SK-N-SH treated with all-trans-retinoic acid at 6 μM for 48 hours (cell line): ENCODE measurements around the gene CD19.

Experiments
- CSDC2 ChIP-seq: fragments of 250-450 bp; sonication (Bioruptor Pico); IDR thresholded peaks from 2 replicates; pipeline ENCODE4 v1.5.0; 2020; ENCODE audit warnings: mild to moderate bottlenecking, moderate library complexity
- CSRNP3 ChIP-seq: fragments of 250-450 bp; sonication (Bioruptor Pico); IDR thresholded peaks from 2 replicates; pipeline ENCODE4 v1.5.1; 2021; ENCODE audit warnings: mild to moderate bottlenecking, moderate library complexity
- ESRRG ChIP-seq: fragments of 250-450 bp; sonication (Bioruptor Pico); IDR thresholded peaks from 2 replicates; pipeline ENCODE4 v1.6.1; 2021; ENCODE audit warnings: mild to moderate bottlenecking
- GLIS3 ChIP-seq: fragments of 250-450 bp; sonication (Bioruptor Pico); IDR thresholded peaks from 2 replicates; pipeline ENCODE4 v1.5.0; 2020; ENCODE audit warnings: mild to moderate bottlenecking, moderate library complexity
- PPARA ChIP-seq: fragments of 250-450 bp; sonication (Bioruptor Pico); IDR thresholded peaks from 2 replicates; pipeline ENCODE4 v1.5.0; 2020; ENCODE audit warnings: mild to moderate bottlenecking, borderline replicate concordance
- RARB ChIP-seq: fragments of 250-450 bp; sonication (Bioruptor Pico); IDR thresholded peaks from 2 replicates; pipeline ENCODE4 v1.8.0; 2021; ENCODE audit warnings: mild to moderate bottlenecking, moderate library complexity
- ZC3H10 ChIP-seq: fragments of 250-450 bp; sonication (Bioruptor Pico); IDR thresholded peaks from 2 replicates; pipeline ENCODE4 v1.5.1; 2021; ENCODE audit warnings: mild to moderate bottlenecking, moderate library complexity
- ZFP3 ChIP-seq: fragments of 250-450 bp; sonication (Bioruptor Pico); IDR thresholded peaks from 2 replicates; pipeline ENCODE4 v1.5.0; 2020; ENCODE audit warnings: mild to moderate bottlenecking, moderate library complexity
- ZNF565 ChIP-seq: fragments of 450-650 bp; formaldehyde crosslinking; conservative IDR thresholded peaks from 2 replicates; pipeline ENCODE4 v1.5.0; 2020; ENCODE audit warnings: low read depth, mild to moderate bottlenecking, moderate library complexity
- TF ChIP-seq, protein P1 (sequence below): fragments of 250-450 bp; sonication (Bioruptor Pico); IDR thresholded peaks from 2 replicates; pipeline ENCODE4 v1.8.0; 2020; ENCODE audit warnings: mild to moderate bottlenecking, moderate library complexity, borderline replicate concordance
- TF ChIP-seq, protein P2 (sequence below): fragments of 250-450 bp; sonication (Bioruptor Pico); IDR thresholded peaks from 2 replicates; pipeline ENCODE4 v1.8.0; 2021; ENCODE audit warnings: low read depth, mild to moderate bottlenecking, moderate library complexity, borderline replicate concordance

DNA sequence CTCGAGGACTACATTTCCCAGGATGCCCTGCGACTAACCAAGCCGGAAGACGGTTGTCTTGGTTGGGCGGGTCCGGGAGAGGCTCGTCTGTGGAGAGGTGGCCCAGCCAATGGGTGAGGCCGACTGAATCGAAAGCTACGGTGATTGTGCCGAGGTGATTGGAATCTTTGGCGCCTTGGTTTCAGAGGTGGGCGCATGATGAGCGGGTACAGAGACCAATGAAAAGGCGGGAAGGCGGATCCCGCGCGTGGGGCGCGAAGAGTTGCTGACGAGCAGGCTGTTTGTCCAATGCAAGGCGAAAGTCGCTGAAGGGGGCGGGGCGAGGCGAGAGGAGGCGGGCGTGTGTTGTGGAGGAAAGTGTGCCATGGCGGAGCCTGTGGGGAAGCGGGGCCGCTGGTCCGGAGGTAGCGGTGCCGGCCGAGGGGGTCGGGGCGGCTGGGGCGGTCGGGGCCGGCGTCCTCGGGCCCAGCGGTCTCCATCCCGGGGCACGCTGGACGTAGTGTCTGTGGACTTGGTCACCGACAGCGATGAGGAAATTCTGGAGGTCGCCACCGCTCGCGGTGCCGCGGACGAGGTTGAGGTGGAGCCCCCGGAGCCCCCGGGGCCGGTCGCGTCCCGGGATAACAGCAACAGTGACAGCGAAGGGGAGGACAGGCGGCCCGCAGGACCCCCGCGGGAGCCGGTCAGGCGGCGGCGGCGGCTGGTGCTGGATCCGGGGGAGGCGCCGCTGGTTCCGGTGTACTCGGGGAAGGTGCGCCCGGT is 19.1 kb downstream of the CD19 start, which contains the start of gene NFATC2IP:
- TF ChIP-seq PPARA (CRISPR knock-in tag), result no peak
- TF ChIP-seq CSDC2 (CRISPR knock-in tag), result no peak
- TF ChIP-seq, protein P1, sequence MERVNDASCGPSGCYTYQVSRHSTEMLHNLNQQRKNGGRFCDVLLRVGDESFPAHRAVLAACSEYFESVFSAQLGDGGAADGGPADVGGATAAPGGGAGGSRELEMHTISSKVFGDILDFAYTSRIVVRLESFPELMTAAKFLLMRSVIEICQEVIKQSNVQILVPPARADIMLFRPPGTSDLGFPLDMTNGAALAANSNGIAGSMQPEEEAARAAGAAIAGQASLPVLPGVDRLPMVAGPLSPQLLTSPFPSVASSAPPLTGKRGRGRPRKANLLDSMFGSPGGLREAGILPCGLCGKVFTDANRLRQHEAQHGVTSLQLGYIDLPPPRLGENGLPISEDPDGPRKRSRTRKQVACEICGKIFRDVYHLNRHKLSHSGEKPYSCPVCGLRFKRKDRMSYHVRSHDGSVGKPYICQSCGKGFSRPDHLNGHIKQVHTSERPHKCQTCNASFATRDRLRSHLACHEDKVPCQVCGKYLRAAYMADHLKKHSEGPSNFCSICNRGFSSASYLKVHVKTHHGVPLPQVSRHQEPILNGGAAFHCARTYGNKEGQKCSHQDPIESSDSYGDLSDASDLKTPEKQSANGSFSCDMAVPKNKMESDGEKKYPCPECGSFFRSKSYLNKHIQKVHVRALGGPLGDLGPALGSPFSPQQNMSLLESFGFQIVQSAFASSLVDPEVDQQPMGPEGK (CRISPR knock-in tag), result no peak
- TF ChIP-seq RARB (CRISPR knock-in tag), result no peak
- TF ChIP-seq ZFP3 (CRISPR knock-in tag), result no peak
- TF ChIP-seq CSRNP3 (CRISPR knock-in tag), result no peak
- TF ChIP-seq ZC3H10 (CRISPR knock-in tag), result no peak
- TF ChIP-seq ZNF565 (CRISPR knock-in tag), result no peak
- TF ChIP-seq, protein P2, sequence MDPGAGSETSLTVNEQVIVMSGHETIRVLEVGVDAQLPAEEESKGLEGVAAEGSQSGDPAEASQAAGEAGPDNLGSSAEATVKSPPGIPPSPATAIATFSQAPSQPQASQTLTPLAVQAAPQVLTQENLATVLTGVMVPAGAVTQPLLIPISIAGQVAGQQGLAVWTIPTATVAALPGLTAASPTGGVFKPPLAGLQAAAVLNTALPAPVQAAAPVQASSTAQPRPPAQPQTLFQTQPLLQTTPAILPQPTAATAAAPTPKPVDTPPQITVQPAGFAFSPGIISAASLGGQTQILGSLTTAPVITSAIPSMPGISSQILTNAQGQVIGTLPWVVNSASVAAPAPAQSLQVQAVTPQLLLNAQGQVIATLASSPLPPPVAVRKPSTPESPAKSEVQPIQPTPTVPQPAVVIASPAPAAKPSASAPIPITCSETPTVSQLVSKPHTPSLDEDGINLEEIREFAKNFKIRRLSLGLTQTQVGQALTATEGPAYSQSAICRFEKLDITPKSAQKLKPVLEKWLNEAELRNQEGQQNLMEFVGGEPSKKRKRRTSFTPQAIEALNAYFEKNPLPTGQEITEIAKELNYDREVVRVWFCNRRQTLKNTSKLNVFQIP, result no peak
- no peak for TF ChIP-seq ESRRG (CRISPR knock-in tag)
- TF ChIP-seq GLIS3 (CRISPR knock-in tag), result no peak
